Fibroblast of skin of right biceps (primary cell): ENCODE data around the gene GRHL3.

Source experiments
- DNase-seq: peaks from one replicate; pipeline ENCODE4 v3.0.0-alpha.2; 2013

Gene GRHL3

DNA sequence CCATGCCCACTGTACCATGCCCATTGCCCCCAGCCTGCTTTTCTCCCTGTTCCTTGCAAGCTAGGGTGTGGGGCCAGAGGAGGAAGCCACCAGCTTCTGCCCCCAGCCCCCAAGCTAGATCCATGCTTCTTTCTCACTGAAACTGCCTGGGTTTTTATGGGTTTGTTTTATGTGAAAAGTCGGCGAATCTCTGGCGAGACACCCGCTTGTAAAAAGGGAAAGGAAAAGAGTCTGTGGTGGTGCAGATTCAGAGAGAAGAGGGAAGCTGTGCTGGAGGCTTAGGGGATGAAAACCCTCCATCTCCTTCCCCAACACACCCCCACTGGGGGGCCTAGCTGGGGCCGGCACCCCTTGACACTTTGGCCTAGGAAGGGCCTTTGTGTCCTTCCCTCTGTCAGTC is 26.2 kb downstream of the GRHL3 start:
- DNase-seq: no peak

DNA sequence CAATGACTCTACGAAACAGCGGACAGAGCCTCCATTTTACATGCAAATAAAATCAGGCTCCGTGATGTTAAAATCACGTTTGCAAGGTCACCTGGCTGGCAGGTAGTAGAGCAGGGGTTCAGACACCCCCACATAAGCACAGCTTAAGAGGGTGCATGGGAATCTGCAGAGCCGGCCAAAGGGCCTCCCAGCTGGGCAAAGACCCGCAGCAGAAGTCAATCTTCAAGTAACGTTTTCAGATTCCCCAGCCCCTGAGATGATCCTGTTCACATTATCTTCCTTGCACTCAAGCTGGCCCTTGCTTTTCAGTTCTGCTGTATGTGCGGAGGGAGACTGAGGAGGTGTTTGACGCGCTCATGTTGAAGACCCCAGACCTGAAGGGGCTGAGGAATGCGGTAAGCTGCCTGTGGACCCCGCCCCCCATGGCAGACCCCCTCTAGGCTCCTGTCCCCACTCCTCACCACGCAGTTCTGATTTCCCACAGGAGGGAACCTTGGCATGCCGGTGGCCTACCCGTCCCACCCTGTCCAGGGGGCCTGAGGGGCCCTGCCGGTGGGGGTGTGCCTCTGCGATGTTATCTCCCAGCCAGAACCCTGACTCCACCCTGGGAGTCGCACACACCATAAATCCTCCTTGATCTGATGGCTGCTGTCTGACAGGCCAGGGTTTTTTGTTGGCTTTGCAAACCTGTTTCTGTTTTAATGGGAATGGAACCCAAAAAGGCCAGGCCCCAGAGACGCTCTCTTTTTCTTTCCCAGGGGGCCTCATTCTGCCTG is 28.2 kb downstream of the GRHL3 start:
- DNase-seq: no peak

DNA sequence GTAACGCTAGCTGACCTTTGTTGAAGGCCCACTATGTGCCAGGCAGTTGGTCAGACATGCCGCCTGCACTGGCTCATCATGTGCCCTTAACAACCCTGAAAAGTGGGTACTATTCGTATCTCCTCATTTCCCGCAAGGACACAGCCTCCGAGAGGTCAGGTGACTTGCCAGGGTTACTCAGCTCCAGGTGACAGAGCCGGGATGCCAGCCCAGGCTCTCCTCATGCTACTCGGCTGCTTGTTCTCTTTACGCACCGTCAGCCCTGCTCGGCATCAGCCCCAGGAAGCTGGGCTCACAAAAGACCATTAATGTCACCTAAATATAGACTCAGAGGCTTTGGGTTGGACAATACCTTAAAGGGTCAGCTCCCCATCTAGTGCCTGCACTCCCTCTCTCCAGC is 29.0 kb downstream of the GRHL3 start:
- DNase-seq: no peak

DNA sequence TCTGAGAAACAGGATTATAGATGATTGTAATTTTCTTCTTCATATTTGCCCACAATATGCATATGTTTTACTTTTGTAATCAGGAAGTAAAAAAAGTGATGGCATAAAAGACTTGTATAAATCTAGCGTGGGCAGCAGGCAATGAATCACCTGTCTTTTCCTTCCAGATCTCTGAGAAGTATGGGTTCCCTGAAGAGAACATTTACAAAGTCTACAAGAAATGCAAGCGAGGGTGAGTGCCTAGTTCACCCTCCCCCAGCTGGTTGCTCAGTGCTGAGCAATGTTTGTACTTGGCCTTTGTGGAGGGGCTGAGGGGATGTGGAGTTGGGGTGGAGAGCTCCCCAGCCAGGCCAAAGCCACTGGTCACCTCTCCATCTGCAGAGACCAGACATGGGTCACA is 30.7 kb downstream of the GRHL3 start:
- DNase-seq: no peak

DNA sequence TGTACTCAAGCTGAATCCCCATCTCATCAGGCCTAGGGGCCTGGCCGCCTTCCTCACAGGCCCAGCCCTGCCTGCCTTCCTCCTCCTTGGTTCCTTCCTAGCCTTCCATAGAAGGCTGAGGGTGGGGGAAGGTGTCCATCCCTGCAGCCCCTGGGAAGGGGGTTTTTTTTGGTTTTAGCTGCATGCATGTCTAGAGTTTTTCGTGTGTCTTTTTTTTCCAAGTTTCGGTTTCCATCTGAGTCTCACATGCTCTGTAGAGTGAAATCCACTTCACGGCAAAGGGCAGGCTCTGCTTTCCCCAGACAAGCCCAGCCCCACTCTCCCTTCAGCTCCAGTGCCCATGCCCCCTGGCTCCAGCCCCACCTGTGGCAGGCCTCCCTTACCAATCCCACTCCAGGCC is 32.1 kb downstream of the GRHL3 start:
- no peak for DNase-seq

DNA sequence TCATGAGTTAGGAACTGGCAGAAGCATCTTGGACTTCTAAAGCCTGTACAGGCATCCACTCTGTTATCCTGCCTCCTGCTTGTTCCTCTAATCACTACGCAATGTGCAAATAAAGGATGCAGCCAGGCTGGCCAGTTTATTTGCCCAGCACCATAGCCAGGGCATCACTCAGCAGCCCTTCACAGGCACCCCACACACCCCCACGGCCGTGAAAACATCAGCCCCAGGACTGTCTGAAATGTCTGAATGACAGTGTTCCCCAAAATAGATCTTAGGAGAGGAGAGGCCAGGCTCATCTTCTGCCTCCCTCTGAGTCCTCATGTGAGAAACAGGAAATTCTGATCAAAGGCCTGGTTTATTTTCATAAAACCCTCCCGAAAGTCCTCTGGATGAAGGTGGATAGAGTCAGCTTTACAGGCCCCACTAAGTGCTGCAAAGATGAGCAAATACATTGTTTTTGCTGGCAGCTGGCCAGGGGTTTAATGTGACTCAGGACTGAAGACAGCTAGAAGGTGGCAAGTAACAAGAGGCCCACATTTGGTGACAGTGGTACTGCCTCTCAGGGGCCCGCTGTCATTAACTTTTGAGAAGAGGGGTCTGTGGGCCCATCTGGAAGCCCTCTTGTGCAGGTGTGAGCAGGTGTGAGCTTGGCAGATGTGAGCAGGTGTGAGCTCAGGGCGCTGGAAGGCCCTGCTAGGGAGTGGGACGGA is 32.9 kb downstream of the GRHL3 start:
- peak; percentile 85 for DNase-seq

DNA sequence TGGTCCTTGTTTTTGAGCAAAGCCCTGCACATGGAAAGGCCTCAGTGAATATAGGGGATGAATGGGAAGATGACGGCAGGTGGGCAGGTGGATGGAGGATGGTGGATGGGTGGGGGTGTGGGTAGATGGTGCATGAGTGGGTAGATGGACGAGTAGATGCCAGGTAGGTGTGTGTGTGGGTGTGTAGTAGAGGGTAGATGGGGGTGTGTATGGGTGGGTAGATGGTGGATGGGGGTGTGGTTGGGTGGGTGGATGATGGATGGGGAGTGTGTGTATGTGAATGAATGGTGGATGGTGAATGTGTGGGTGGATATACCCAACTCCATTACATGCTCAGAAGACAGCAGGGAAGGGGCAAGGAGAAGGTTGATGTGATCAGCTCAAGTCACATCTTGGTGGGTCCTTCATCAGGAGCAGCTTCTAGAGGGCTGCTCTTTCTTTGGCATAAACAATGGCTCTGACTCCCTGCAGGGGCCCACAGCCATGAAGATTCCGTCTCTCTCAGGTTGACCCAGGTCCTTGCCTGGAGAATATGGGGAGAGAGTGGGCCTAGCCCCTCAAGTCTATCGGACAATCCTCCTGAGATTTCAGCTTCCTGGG is 34.2 kb downstream of the GRHL3 start:
- no peak for DNase-seq

DNA sequence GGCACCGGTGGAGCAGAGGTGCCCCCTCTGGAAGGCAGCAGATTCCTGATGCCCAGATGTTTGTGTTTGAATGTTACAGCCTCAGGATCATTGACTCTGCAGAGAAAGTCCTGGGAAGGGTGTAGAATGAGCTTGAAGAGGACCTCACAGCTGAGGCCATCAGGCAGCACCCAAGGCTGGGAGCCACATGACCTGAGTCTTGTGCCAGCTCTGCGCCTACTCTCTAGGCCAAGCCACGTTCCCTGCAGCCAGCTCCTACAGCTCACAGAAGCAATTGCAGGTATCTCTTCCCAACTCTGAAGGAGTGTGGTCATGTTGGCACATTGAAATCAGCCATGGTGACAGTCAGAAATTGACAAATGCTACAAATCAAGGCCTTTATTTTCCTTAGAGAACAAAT is 36.3 kb downstream of the GRHL3 start:
- no peak for DNase-seq

DNA sequence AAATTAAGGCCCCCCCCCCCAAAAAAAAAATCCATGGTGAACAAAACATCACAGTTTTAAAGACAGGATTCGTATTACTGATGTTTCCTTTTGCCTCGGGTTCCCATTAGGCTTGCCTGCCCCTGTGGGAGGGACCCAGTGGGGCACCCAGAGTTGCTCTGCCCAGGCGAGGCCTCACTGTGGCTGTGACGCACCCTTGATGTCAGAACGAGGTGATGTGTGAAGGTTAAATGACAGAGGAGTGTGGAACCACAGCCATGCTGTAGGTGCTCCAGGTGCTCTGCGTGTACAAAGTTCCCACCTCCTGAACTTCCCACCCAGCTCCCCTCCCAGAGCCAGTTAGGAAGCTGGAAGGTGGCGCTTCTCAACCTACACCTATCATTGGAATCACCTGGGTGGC is 37.9 kb downstream of the GRHL3 start:
- DNase-seq: no peak

DNA sequence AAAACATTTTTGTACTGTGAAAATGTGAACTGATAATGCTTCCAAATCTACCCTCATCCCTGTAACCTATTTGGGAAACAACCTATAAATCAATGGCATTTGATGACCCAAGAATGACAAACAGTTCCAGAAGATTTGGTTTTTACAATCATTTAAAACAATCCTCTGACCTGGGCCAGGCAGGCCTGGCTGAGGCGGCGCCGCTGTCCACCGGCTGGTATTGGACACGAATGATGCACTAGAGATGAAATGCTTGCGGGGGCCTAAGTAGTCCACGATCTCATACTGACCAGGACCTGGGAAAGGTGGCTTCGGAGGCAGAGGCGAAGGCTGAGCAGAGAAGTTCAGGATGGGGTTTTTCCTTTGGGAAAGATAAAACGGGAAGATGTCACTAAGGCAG is 41.5 kb downstream of the GRHL3 start:
- DNase-seq: no peak

DNA sequence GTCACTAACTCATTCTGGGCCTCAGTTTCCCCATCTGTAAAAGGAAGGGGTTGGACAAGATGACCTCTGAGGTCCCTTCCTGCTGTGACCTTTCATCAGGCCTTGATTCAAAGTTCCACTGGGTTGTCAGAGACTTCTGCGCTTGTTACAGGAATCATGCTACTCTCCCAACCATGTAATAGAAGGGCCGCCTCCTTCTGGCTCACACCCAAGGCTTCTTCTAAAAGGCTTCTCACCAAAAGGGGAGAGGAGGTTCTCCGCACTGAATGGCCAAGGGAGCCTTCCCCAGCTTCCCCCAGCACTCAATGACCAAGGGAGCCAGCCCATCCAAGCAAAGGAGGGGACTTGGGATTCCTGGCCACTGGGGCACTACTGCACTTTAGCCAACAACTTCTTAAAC is 42.7 kb downstream of the GRHL3 start:
- no peak for DNase-seq

DNA sequence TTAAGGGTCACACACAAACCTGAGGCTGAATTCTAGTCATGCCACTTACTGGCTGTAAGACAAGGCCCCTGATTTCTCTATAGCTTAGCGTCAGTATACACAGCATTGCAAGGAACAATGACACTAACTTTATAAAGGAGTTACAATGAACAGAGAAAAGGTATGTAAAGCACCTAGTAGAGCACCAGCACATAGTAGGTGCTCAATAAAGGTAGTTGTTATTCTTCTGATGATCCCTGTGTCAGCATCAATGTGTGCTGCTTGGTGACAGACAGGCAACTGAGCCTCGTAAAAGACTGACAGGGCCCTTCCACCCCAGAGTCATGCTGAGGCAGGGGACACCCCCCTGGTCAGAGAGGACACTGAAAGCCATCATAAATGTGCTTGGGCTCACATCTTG is 43.2 kb downstream of the GRHL3 start:
- no peak for DNase-seq

DNA sequence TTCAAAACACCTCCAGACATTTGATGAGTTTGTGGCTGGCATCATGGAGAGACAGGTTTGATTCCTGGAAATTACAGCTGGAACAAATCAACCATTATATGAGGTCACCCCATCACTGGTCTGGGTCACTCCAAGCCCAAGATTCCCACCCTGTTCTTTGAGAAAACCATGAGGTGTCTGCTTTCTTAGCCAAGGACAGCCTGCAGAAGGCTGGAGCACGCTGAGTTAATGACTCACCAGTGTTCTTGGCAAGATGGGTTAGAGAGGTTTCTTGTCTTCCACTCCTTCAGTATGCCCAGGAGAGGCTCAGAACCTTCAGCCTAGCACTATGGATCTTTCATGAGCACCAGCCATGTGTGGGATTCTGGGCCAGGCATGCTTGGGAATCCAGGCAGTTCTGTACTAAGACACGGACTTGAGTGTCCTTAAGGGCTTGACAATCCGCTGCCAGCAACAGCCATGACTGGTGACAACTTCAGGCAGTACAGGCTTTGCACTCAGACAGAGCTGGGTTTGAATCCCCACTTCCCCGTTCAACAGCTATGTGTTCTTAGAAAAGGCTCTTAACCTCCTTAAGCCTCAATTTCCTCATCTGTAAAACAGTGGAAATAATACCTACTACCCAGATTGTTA is 43.9 kb downstream of the GRHL3 start:
- DNase-seq: peak; percentile 92

DNA sequence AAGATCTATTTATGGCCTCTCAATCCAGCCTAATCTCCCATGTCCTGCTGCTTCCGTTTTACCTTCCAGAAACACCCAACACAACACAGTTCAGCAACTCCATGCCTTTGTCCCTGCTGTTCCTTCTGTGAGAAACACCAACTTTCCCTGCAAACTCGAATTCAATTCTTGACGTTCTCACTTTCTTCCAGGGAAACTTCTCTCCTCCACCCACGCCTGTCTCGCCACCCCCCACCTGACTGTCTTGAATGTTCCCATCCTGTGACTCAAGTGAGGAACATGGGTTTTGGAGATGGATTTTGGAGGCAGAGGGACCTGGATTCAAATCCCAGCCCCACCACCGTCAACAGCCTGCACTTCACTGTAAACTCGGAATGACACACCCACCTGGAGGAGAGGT is 44.8 kb downstream of the GRHL3 start:
- DNase-seq: no peak

DNA sequence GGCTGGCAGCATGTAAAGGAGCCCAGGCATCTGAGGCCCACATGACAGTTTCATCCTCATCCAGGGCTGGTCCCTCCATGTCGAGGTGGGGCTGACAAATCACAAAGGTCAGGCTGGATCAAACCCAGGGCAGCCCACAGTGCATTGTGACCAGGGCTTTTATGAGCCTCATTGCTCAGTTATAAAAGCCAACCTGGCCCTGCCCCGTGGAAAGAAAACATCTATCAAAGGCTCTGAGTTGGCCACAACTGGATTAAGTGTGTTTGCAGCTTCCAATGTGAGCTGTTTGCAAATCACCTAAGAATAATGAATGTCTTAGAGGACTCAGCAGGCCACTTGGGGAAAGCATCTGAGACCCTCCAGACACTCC is 45.4 kb downstream of the GRHL3 start:
- DNase-seq: no peak

DNA sequence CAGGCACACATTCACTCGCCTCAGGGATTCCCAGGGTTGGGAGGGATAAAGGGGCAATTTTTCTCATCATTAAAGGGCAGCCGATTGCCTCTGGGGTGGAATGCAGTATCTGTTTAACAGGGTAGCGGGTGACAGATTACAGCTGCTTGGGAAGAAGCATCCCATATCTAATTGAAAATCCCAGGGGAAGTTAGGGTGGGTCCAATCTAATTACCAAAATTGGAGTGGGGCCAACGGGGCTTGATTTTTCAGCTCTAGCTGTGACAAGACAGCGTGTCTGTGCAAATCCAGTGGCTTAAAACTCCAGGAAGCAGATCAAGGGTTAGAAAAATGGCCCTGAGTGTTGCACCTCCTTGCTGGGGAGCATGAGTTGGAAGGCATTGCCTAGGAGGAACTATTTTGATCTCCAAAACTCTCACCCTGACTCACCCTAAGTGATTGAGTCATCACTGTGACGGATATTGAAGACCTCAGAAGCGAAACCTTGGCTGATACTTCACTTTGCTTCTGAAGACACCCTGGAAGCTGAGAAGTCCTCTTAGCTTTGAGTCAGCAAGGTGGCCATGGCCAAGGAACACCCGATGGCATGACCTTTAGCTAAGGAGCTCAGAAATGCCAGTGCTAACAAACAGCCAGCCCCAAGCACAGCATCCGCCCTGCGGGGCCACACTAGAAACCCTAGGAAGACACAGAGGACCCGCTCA is 46.0 kb downstream of the GRHL3 start:
- peak; percentile 92 for DNase-seq

DNA sequence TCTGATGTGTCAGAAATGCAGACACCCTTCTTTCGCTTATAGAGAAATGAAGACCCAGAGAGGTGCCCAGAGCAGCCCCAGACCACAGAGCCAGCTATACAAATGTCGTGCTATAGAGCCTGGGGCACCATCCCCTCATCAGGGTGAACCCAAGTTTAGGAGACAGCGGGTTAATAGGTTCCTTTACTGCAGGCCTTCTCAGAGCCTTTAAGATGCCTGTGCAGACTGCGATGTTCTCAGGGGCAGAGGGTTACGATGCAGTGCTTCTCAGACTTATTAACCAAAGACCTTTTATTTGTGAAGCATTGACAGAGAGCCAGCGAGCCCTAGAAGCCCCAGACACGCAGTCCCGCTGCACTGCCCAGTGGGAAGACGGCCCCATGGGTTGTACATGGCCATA is 47.5 kb downstream of the GRHL3 start:
- DNase-seq: no peak

DNA sequence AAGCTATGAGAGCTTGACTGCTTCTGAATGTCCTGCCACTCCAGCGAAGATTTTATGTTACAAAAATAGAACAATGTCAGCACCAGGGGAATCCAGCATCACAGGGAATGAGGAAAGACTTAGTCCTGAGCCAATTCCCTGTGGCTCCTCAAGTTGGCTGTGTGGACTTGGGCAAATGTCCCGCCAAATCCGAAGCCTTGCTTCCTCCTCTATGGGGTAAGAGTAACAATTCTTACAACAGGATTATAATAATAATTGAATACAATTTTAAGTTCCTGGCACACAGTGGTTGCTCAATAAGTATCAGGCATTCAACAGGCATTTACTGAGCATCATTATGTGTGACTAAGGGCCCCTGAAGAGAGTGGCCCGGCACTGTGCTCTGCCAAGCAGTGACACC is 50.0 kb downstream of the GRHL3 start:
- DNase-seq: no peak

DNA sequence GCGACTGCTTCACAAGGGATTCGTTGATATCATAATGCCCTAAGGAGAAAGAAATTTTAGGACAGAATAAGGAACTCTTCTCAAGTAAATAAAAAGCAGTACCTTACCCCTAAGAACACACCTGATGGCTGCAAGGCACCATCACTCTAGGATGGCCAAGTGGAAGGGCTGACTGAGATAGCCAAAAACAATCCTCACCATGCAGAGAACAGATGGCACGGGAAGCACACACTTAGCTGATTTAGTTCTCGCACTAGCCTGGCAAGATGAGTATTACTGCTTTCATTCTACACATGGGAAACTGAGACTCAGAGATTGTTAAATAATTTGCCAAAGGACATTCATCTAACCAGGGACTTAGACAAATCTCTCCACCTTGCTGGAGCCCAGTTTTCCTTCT is 50.6 kb downstream of the GRHL3 start:
- no peak for DNase-seq

DNA sequence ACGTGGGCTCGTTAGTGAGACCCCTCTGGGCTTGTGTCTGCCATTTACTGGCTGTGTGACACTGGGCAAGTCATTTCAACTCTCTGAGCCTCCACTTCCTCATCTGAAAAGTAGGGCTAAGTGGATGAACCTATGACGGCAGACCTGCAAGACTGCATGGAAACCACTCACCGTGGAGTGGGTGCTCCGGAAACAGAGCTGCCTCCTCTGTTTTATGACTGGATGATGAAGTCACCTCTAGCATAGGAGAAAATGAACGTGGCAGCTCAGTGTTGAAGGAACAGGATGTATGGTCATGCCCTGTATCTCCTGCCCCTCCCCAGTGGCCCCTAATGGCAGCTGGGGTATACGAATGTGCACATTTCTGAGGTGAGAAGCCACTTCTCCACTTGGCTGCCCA is 53.9 kb downstream of the GRHL3 start:
- no peak for DNase-seq

DNA sequence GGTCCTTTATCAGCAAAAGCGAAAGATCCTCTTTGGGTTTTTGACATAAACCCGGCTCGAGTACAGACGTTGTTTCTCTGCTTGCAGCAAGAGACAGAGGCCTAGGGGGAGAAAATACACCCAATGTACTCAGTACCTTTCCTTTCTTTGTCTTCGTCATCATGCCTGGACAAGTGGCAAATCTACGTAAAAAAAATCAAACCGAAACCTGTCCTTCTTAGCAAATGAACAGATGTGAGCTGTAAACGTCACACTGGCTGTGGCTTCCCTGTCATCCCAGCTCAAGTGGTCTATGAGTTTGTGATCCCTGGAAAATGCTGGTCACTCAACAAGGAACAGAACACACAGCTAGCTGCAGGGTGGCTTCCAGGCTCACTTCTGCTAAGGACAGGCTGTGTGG is 54.6 kb downstream of the GRHL3 start:
- no peak for DNase-seq

DNA sequence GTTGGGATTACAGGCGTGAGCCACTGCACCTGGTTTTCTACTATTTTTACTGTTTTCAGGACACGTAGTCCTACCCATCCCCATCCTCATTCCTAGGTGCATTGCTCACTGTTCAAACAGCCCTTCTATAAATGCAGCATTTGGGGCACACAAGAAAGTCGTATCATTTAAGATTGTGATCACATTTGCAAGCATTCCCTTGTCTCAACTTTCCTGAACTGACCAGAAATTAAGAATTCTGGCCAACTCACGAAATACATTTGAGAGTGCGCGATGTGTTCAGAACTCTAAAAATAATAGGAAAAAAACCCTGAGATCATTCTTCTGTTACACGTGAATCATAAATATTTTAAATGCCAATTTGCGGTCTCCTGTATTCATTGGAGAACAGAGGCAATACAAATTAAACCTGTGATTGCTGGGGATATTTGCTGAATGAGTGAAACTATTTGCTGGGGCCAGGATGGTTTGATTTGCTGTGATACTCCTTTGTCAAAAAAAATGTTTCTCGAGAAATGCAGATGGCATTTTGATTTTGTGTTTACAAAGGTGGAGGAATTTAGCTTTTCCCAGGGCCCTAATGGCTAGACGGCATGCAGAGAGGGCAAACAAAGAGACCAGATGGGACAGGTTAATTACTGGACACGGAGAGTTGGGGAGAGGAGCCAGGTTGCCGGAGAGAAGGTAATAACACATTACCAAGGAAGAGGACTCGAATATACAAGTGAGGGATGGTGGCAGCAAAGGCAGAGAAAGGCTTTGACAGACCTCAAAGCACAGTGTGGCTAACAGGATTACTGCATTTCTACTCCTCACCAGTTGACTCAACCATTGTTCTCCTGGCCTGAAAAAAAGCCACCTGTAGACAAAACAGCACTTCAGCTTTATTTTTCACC is 56.0 kb downstream of the GRHL3 start:
- peak; percentile 61 for DNase-seq
